ENCODE results near the gene COL18A1. TPM values are rescaled to one million over a fixed set of nuclear protein-coding genes. Genes with fewer than 3 reads are reported as not detected.

Gene COL18A1
- total and polyA plus RNA-seq, 8 donors = 38.7 to 301 (median 77.8) TPM

DNA sequence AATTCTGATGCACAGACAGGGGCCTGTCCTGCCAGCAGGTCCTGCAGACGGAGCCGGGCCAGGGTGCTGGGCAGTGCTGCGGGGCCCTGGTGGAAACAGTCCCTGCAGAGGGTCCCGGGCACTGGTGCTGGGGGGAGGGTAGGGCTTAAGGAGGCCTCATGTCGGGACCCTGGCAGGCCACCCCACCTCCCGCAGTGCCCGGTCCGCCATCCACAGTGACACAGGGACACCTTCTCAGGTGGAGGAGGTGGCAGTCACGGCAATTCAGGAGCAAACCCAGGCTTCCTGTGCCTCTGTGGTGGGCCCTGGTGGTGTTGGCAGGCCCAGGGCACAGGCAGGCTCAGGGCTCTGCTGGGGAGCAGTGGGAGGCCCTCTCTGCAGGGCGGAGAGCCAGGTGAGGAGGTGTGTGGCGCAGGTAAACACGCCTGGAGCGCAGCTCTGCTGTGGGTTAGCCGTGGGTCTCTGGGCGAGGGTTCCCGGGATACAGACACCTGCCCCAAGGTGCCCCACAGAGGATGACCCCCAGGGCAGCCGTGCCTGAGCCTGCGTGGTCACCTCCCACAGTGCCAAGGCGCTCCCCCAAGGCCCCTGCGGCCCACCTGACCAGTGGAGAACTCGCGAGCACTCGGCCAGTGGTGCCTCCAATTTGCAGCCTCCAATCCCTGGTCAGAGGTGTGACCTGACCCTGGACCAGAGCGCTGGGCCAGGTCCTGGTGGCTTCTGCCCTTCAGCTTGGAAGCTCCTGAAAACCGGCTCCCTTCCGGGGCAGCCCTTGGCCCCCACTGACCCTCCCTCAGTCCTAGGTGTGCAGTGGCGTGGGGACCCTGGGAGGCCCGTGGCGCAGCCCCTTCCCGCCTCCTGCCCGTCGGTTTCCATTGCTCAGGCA lies 19.2 kb downstream of the COL18A1 start:
- ATAC-seq (peak in 3 of 4 donors; percentile 25 to 38 (median 35)), FAIRE-seq (no peak), DNase-seq (peak in 2 of 6 donors; percentile 62 to 66)
- no peak overlapping the region for H3K4me3 ChIP-seq
- H3K4me1 ChIP-seq = peaks cover 0 to 7% (median 0%) of the 10 kb centered on the region in 3 donors
- TF ChIP-seq, protein P1, sequence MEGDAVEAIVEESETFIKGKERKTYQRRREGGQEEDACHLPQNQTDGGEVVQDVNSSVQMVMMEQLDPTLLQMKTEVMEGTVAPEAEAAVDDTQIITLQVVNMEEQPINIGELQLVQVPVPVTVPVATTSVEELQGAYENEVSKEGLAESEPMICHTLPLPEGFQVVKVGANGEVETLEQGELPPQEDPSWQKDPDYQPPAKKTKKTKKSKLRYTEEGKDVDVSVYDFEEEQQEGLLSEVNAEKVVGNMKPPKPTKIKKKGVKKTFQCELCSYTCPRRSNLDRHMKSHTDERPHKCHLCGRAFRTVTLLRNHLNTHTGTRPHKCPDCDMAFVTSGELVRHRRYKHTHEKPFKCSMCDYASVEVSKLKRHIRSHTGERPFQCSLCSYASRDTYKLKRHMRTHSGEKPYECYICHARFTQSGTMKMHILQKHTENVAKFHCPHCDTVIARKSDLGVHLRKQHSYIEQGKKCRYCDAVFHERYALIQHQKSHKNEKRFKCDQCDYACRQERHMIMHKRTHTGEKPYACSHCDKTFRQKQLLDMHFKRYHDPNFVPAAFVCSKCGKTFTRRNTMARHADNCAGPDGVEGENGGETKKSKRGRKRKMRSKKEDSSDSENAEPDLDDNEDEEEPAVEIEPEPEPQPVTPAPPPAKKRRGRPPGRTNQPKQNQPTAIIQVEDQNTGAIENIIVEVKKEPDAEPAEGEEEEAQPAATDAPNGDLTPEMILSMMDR (IDR thresholded peaks at IDR 0.05) = no peak
- no peaks in the 10 kb centered on the region for H3K36me3 ChIP-seq
- intact Hi-C loops (cut with DNase I) = no loop called here
- H3K27me3 ChIP-seq = no peaks in the 10 kb centered on the region
- 37 to 51% methylated on average over 30 to 32 of the region's 32 CpGs for WGBS, 2 donors
- H3K27ac ChIP-seq = peak overlapping the region; percentile 55 to 74 (median 68)
- no peaks in the 10 kb centered on the region for H3K9me3 ChIP-seq

- 59 to 74% methylated on average over 34 to 37 of the region's 37 CpGs for WGBS, 2 donors
- DNase-seq = peak in 2 of 6 donors; percentile 19 to 58
- Histone ChIP-seq H3K27me3 (no peaks in the 10 kb centered on the region), H3K36me3 (no peaks in the 10 kb centered on the region), H3K9me3 (no peaks in the 10 kb centered on the region), H3K27ac (peak overlapping the region in 2 of 4 donors; percentile 55 to 74), H3K4me1 (peaks cover 0 to 7% (median 0%) of the 10 kb centered on the region in 3 donors), H3K4me3 (no peak overlapping the region)
- ATAC-seq = no peak
- TF ChIP-seq, protein P1 (IDR thresholded peaks at IDR 0.05) = no peak
- intact Hi-C loops (cut with DNase I) = loop anchor here in 1 of 3 donors (5.0 kb wide), 1 partner anchor 123 kb away; no protein-coding TSS in a partner anchor
- no peak for FAIRE-seq
These were observed 20.2 kb downstream of the COL18A1 start for GRCh38 chr21:45424854-45425795.

DNA sequence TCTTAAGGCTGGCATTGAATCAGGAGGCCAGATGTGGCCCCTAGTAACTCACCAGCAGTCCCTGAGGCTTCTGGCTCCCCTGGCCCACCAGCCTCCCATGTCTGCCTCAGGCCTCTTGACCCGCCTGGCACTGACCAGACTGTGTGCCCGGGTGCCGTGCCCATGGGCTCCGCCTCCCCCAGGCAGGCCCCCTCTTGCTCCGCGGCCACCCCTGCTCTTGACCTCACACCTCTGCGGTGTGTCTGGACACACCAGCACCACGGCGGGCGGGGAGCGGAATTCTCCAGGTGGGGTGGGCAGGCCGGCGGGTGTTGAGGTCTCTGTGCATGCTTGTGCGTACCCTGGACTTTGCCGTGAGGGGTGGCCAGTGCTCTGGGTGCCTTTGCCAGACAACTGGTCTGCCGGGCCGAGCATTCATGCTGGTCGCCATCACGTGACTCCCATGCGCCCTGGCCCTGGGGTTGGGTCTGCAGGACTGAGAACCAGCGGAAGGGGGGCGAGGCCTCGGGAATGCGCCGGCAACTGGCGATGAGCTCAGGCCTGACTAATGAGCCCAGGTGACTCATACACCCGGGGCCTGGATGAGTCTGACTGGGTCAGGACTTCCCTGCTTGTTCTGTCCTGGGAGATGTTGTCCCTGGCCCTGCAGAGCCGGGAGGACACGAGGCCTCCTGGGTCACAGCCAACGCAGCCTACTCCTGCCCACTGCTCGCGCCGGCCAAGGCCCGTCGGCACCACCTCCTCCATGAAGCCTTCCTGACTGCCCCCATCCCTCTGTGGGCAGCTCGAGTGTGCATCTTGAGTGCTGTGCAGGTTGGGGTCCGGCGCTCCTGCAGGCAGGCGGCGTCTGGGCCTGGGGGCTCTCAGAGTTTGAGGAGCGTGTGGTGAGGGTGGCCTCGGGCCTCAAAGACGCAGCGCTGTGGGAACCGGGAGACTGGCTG lies 22.6 kb downstream of the COL18A1 start:
- Histone ChIP-seq H3K9me3 (no peaks in the 10 kb centered on the region), H3K27ac (peak overlapping the region; percentile 43 to 68 (median 54)), H3K4me1 (peaks cover 0 to 6% (median 0%) of the 10 kb centered on the region in 3 donors), H3K36me3 (no peaks in the 10 kb centered on the region), H3K4me3 (no peak overlapping the region), H3K27me3 (no peaks in the 10 kb centered on the region)
- intact Hi-C loops (cut with DNase I) = loop anchor here in 1 of 3 donors (5.0 kb wide), 1 partner anchor 125 kb away; no protein-coding TSS in a partner anchor
- TF ChIP-seq, protein P1 (IDR thresholded peaks at IDR 0.05) = no peak
- FAIRE-seq (no peak), DNase-seq (peak in 5 of 6 donors; percentile 64 to 83 (median 73)), ATAC-seq (peak; percentile 64 to 84 (median 76))
- 38 to 49% methylated on average over 45 of the region's 45 CpGs for WGBS, 2 donors

DNA sequence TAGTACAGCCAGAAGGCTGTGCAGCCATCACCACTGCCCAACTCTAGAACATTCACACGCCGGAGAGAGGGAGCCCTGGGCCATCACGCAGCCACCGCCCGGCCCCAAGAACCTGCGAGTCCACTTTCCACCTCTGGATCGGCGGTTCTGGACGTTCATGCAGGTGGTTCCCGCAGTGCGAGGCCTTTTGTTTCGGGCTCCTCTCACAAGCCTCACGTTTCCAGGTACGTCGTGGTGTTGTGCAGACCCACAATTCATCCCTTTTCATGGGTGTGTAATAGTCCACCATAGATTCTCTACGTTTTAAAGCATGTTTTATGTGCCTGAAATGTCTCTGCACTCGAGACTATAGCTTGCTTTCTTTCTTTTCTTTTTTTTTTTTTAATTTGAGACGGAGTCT lies 23.6 kb downstream of the COL18A1 start:
- H3K4me1 ChIP-seq = peaks cover 0 to 7% (median 0%) of the 10 kb centered on the region in 3 donors
- TF ChIP-seq, protein P1 (IDR thresholded peaks at IDR 0.05) = no peak
- WGBS, 2 donors = 76 to 84% methylated on average over 18 of the region's 18 CpGs
- H3K36me3 ChIP-seq = no peaks in the 10 kb centered on the region
- no peak for ATAC-seq
- no peak overlapping the region for H3K4me3 ChIP-seq
- H3K27ac ChIP-seq = no peak overlapping the region
- peak in 1 of 6 donors; percentile 24 for DNase-seq
- no peak for FAIRE-seq
- H3K27me3 ChIP-seq = no peaks in the 10 kb centered on the region
- intact Hi-C loops (cut with DNase I) = loop anchor here in 1 of 3 donors (5.0 kb wide), 1 partner anchor 126 kb away; no protein-coding TSS in a partner anchor
- no peaks in the 10 kb centered on the region for H3K9me3 ChIP-seq
